ENCODE data around the gene METTL27. TPM values are rescaled to one million over a fixed set of nuclear protein-coding genes. Genes with fewer than 3 reads are reported as not detected.

METTL27 gene
- total RNA-seq, 1 donor from 2014 or later = 4.0 TPM

- no peaks in the 10 kb centered on the region for H3K4me1 ChIP-seq
- no peak for ATAC-seq
- no peaks in the 10 kb centered on the region for H3K36me3 ChIP-seq
- H3K27me3 ChIP-seq (ENCODE audit: low read depth) = no peaks in the 10 kb centered on the region
- no peak overlapping the region for H3K27ac ChIP-seq
- intact Hi-C loops (cut with DNase I) = no loop called here
- no peak overlapping the region for H3K4me3 ChIP-seq
- TF ChIP-seq, protein P1, sequence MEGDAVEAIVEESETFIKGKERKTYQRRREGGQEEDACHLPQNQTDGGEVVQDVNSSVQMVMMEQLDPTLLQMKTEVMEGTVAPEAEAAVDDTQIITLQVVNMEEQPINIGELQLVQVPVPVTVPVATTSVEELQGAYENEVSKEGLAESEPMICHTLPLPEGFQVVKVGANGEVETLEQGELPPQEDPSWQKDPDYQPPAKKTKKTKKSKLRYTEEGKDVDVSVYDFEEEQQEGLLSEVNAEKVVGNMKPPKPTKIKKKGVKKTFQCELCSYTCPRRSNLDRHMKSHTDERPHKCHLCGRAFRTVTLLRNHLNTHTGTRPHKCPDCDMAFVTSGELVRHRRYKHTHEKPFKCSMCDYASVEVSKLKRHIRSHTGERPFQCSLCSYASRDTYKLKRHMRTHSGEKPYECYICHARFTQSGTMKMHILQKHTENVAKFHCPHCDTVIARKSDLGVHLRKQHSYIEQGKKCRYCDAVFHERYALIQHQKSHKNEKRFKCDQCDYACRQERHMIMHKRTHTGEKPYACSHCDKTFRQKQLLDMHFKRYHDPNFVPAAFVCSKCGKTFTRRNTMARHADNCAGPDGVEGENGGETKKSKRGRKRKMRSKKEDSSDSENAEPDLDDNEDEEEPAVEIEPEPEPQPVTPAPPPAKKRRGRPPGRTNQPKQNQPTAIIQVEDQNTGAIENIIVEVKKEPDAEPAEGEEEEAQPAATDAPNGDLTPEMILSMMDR (IDR thresholded peaks at IDR 0.05) = no peak
- no peak for DNase-seq
- H3K9me3 ChIP-seq = no peaks in the 10 kb centered on the region
Measured at GRCh38 chr7:73786588-73786987, 55.7 kb downstream of the METTL27 start.

Other genes with a start within 250 kb of the METTL27 start
- gene MLXIPL, start 218.0 kb downstream of the METTL27 start, total RNA-seq = 10.7 TPM
- 1.3 TPM for gene VPS37D, start 174.7 kb downstream of the METTL27 start, total RNA-seq
- 10.5 TPM for gene DNAJC30, start 159.1 kb downstream of the METTL27 start, total RNA-seq
- gene BUD23, start 158.9 kb downstream of the METTL27 start, total RNA-seq = 42.4 TPM
- 6.6 TPM for gene STX1A, start 122.8 kb downstream of the METTL27 start, total RNA-seq
- 21.1 TPM for gene ABHD11, start 103.7 kb downstream of the METTL27 start, total RNA-seq
- 12.8 TPM for gene CLDN3, start 72.2 kb downstream of the METTL27 start, total RNA-seq
- gene CLDN4, start 11.5 kb downstream of the METTL27 start, total RNA-seq = 116 TPM
- not detected for gene TMEM270, start 18.6 kb upstream of the METTL27 start, total RNA-seq
- 83.3 TPM for gene ELN, start 185.7 kb upstream of the METTL27 start, total RNA-seq
- gene LIMK1, start 241.3 kb upstream of the METTL27 start, total RNA-seq = 48.6 TPM

Measured in lower lobe of right lung (tissue), 2 donors.